GM19023 (cell line): ENCODE results near the gene MAP3K6.
"Not testable (repeated sequence)": the region's sequence is repeated elsewhere in the genome, so short reads cannot be mapped to it uniquely, and the experiment has no call there.

Source experiments
- ATAC-seq: cut with Tn5 transposase; IDR thresholded peaks from one replicate; pipeline ENCODE4 v1.9.1; 2021; ENCODE audit warnings: mild to moderate bottlenecking, moderate library complexity; ENCODE audit not compliant: unreplicated experiment

MAP3K6 gene

DNA sequence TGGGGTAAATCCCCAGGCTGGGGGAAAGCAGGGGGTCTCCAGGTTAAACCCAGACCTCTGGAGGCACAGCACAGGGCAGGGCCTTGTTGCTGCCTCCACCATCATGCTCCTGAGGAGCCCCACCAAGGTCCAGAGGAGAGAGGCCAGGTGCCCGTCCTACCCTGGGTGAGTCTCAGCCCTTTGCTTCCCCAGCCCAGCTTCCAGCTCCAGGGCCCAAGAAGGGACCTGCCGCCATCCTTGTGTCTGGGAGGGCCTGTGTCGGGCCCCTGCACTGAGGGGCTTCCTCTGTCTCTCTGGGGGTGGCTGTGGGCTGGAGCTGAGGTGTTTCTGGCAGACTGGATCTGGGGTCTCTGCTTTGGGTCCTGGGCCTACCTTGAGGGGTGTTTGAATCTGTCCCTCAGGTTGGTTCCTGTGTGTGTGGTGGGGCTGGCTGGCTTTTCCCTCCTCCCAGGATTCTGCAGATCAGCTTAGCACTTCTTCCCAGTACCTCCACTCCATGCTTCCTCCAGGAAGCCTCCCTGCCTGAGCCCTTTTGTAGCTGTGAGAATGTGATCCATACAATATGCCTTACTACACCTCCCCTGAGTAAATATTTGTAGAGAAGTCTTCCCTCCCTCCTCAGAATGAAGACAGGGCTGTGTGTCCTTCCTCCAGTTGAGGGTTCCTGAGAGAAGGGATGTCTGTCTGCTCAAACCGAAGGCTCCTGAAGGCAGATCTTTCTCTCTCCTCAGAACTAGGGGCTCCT lies 31.8 kb upstream of the MAP3K6 start:
- ATAC-seq = no peak

- ATAC-seq = no peak
Measured at GRCh38 chr1:27397749-27398148, 31.0 kb upstream of the MAP3K6 start.

GRCh38 chr1:27397110-27397509 lies 30.3 kb upstream of the MAP3K6 start:
- no peak for ATAC-seq

- no peak for ATAC-seq
Measured at GRCh38 chr1:27395441-27396195, 28.9 kb upstream of the MAP3K6 start.

- ATAC-seq = no peak
Measured at GRCh38 chr1:27394925-27395324, 28.2 kb upstream of the MAP3K6 start.

GRCh38 chr1:27394282-27394658 lies 27.5 kb upstream of the MAP3K6 start:
- no peak for ATAC-seq

GRCh38 chr1:27393641-27394281 lies 27.0 kb upstream of the MAP3K6 start:
- no peak for ATAC-seq

DNA sequence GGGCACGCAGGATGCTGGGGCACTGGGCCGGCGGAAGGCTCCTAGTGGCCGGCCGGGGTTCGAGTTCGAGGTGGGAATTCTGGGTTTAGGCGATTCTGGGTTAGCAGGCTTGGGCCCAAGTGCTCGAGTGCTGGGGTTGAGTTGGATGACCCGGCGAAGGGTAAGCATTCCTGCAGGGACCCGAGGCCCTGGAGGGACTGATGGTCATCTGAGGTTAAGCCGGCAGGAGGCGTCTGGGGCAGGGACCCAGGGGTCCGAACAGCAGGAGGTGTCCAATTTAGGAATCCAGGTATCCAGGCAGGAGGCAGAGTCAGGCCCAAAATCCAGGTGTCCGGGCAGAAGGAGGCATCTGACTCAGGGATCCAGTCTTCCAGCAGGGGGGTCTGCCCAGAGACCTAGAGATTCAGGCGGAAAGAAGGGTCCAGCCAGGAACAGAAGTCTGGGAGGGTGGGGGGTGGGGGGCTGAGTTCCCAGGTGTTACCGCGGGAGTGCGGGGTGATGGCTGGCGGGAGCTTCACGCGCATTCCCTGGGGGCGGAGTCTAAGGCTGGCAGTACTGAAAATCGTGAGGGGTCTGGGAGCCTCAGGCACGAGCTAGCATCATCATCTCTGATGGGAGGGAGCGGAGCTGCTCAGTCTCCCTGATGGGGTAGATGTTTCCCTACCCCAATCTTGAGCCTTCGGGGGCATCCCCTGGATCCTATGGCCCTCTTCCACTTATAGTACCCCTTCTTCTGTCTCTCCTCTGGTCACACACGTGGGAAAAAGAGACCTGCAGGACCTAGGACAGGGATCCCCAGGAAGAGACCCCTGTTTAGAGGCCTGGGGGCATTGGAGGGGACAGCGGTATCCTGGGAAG lies 26.2 kb upstream of the MAP3K6 start:
- no peak for ATAC-seq

- peak; percentile 77 for ATAC-seq
Measured at GRCh38 chr1:27392096-27392777, 25.5 kb upstream of the MAP3K6 start, which contains the start of gene GPR3. GPR3 (plus strand) TSS chr1:27392622; CDS start chr1:27393799, 1,177 bp downstream.

DNA sequence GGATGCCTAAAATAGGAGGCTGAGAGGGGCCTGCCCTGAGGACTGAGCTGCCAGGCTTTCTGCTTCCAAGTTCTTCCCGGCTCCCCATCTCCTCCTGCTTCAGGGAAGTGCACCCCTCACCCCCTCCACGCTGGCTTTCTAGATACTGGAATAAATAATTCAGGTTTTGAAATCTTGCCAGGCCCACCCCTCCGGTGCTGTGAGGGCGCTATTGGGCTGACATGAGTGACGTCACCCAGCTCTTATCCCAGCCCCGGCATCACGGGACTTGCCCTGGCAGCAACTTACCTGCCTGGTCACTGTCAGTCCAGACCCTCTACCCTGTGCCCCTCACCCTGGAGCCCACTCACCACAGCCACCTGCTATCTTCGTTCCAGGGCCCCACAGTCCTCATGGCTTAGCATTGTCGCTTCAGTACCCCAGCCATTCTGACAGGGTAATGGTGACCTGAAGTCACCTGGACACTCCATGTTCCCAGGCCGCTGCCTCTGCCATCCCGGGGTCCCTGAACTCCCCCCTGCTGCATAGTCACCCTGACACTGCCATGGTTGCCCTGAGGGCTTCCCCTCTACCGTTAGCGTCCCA lies 24.8 kb upstream of the MAP3K6 start:
- no peak for ATAC-seq

DNA sequence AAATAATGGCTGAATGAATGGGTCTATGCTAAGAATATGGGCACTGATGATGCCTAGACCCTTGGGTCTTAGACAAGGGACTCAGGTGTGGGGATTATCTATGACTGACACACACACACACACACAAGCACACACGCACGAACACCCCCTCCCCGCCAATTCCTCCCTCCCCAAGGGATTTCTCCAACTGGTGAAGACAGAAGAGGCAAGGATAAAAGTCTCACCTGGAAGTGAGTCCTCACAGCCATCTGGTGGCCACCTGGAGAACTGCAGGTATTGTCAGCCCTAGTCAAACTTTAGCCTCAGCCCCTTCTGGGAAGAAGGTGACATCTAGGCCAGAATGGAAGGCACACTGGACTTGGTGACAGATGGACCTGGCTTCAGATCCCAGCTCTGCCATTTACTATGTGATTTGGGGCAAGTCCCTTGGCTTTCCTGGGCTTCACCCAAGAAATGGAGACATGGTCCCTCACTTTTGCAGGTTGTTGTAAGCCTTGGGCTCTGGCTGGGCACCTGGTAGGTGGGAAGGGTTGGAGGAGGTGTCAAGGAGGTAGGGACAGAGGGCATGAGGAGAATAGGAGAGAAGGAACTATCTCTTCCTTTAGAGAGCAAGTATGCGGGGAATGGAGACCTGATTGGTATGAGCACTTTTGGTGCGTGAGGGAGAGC lies 21.7 kb upstream of the MAP3K6 start:
- ATAC-seq = no peak

- not testable (repeated sequence) for ATAC-seq
Measured at GRCh38 chr1:27384797-27385196, 18.0 kb upstream of the MAP3K6 start.

GRCh38 chr1:27383661-27384060 lies 16.9 kb upstream of the MAP3K6 start:
- ATAC-seq = no peak

DNA sequence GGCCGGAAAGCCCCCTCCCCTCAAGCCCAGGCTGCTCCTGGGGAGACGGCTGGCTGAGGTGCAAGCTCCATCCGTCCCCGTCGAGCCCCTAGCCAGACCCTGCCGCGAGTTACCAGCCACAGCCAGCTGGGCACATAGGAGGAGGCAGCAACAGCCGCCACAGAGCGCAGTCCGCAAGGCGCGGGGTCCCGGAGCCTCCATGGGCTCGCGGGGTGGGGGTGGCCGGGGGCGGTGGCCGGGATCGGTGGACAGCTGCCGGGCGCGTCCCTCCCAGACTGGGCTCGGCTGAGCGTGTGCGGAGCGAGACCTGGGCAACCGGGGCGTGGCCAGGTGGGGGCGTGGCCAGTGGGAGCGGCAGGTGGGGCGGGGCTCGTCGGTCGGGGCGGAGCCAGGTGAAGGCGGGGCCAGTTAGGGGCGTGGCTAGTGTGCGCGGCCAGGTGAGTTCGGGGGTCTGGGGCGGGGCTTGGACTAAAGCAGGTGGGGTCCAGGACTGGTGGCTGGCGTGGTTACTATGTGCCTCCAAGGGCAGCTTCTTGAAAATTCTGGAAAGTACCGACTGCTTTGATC lies 16.4 kb upstream of the MAP3K6 start, which contains the start of gene CD164L2:
Gene CD164L2, minus strand, starts transcription at position 295 of the 567 bp plus-strand sequence. Its CDS starts 94 bp downstream, at position 201.
- ATAC-seq = no peak

DNA sequence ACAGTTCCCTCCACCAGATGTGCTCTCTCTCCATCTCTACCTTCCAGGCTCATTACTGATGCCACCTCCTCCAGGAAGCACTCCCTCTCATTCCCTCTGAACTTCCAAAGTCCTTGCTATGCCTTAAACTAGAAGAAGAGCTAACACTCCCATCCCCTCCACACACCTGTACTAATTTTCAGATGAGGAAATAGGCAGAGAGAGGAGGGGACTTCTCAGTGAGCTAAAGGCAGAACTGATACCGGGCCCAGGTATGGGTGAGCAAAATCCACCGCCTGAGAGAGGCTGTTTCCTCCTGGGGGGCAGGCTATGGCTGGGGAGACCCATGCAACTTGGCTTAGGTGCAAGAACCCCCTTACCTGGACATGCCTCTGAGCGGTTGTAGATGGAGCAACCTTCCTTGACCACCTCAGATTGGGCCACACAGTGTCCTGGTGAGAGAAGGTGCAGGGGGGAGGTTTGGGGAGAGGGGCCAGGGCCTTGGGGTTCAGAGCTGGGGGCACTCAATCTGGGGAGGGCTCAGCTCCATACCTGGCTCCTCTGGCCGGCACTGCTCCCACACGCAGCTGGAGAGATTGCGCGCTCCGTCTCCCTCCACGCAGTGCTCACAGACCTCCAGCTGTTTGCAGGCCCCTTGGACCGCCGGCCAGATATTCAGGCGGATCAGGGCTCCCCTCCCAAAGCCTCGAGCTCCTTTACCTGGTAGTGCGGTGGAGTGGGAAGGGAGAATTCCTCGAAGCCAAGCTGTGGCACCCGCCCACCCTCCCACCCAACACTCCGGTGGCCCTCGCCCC lies 15.4 kb upstream of the MAP3K6 start:
- no peak for ATAC-seq

GRCh38 chr1:27380766-27381733 lies 14.3 kb upstream of the MAP3K6 start:
- no peak for ATAC-seq

DNA sequence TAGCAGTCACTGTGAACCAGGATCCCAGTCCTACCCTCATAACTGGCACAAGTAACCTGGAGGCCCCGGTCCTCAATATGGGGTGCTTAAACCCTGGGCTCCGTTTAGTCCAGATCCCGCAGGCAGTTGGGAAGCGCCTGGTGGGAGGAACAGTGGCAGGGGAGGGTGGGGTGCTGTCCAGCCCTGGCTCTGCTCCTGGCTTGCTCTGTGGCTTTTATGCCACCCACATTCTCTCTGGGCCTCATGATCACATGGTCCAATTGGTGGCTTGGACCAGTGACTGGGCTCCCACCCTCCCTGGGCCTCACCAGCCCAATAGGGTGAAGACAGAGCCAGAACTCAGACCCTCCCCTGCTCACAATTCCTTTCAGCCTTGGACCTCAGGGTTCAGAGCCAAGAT lies 13.5 kb upstream of the MAP3K6 start:
- no peak for ATAC-seq
